NCI-H82 treated with DMSO at 0.1 percent for 48 hours (cell line): ENCODE measurements around the gene DAND5.
"Not testable (repeated sequence)": the region's sequence is repeated elsewhere in the genome, so short reads cannot be mapped to it uniquely, and the experiment has no call there.

Experiments
- DNase-seq: peaks from one replicate; lab custom pipeline; 2025; ENCODE audit not compliant: unreplicated experiment; lab: John Stamatoyannopoulos, UW

DAND5 gene

GRCh38 chr19:12965017-12965811 is 4.2 kb upstream of the DAND5 start:
- DNase-seq: peak; percentile 57

DNA sequence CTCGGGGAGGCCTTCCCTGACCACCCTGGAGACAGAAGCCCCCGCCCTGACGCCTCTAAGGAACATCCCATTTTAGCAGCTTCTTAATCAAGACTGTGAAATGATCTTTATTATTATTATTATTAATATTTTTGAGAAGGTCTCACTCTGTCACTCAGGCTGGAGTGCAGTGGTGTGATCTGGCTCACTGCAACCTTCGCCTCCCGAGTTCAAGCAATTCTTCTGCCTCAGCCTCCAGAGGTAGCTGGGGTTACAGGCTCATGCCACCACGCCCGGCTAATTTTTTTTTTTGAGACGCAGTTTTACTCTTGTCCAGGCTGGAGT is 3.6 kb upstream of the DAND5 start:
- no peak for DNase-seq

GRCh38 chr19:12967907-12968306 is 1.5 kb upstream of the DAND5 start:
- DNase-seq: no peak

- no peak for DNase-seq
Observed at GRCh38 chr19:12970070-12970820, 869 bp downstream of the DAND5 start.

GRCh38 chr19:12973236-12973635 is 3.9 kb downstream of the DAND5 start:
- DNase-seq: no peak

- no peak for DNase-seq
Observed at GRCh38 chr19:12974301-12975220, 5.2 kb downstream of the DAND5 start.

DNA sequence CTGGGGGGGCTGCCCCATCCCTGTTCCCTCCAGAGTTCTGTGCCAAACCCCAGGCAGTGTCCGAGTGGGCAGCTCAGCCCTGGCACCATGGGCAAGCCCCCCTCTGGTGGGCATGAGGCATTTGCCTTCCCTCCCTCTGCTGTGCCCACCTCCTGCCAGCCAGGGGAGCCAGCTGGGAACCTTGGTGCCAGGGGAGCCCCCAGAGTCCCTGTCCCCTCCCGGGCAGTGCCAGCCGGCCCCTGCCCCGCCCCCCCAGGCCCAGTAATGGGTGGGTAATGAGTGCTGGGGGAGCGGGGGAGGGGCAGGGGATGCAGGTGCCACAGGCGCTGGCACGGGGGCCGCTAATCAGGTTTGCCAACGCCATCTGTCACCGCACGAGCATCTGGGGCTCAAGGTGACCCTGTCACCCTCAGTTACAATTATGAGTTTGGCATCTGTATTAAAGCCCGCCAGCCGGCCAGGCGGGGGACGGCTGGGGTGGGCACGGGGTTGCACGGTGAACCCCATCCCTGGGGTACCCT is 5.9 kb downstream of the DAND5 start:
- DNase-seq: no peak

DNA sequence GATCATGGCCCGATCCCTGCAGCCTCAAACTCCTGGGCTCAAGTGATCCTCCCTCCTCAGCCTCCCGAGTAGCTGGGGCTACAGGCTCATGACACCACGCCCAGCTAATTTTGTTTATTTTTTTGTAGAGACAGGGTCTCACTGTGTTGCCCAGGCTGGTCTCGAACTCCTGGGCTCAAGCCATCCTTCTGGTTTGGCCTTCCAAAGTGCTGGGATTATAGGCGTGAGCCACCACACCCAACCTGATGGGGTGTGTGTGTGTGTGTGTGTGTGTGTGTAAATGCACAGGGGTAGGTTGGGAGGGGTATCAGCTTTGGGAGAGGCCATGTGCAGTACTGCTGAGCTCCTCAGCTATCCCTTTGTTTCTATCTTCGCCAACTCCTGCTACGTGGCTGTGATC is 6.7 kb downstream of the DAND5 start:
- not testable (repeated sequence) for DNase-seq

DNA sequence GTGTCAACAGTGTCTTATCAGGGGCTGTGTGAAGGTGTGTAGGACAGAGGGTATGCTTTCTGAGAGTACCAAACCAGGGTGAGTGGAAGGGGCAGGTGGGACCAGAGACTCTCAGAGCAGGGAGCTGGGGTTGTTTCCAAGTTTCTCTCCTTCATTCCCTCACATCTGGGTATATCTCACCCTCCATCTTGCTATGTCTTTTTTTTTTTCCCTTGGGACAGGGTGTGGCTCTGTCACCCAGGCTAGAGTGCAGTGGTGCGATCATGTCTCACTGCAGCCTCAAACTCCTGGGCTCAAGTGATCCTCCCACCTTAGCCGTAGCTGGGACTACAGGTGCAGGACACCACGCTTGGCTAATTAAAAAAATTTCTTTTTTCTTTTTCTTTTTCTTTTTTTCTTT is 10.6 kb downstream of the DAND5 start:
- DNase-seq: no peak

- no peak for DNase-seq
Observed at GRCh38 chr19:12982648-12983047, 13.3 kb downstream of the DAND5 start.

DNA sequence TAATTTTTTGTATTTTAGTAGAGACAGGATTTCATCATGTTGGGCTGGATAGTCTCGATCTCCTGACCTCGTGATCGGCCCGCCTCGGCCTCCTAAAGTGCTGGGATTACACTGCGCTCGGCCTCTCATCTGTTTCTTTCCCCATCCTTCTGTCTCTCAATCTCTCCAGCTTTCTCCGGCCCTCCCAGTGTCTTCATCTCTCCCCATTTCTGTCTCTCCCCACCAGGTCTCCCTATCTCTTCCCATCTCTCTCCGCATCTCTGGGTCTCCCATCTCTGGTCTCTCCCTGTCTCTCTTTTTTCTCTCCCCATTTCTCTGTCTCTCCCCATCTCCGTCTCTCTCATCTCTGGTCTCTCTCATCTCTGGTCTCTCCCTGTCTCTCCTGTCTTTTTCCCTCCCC is 13.7 kb downstream of the DAND5 start:
- DNase-seq: no peak

DNA sequence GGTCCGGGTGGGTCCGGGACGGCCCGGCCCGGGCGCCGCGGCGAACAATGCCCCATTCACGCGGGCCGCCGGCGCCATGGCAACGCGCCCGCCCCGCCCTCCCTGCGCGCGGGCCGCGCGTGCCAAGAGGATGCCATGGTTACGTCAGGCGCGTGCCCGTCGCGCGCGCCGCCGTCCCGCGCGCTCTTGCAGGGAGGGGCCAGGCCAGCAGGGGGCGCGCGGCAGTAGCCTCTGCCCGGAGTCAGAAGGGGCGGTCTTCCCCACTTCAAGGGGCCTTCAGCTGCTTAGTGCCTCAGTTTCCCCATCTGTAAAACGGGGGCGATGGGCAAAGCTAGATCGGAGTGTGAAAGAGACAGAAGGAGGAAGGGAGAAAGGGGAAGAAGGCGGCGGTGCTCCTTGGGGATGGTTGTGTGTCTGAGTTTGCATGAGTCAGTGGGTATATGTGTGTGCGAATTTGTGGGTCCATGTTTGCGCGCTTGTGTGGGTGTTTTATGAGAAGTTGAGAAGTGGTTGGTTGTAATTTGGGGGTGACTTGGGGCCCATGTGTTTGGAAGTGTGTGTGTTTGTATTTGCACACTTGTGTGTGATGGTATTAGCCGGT is 14.3 kb downstream of the DAND5 start:
- peak; percentile 52 for DNase-seq

GRCh38 chr19:12984143-12984627 is 14.8 kb downstream of the DAND5 start:
- no peak for DNase-seq

DNA sequence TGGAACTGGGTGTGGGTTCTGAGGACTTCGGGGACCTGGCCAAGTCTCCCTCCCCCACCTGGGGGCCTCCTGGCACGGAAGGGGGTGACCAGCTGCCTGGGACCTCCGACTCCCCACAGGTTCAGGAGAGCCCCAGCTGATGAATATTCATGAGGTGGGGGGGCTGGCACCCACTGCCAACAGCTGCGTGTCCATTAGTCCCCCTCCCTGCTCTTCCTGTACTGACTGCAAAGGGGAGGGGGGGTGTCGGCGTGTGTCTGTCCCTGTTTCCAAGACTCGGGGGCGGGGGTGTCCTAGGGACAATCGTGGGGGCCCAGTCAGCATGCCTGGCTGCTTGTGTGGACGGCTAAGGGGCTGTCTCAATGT is 15.3 kb downstream of the DAND5 start:
- DNase-seq: no peak

DNA sequence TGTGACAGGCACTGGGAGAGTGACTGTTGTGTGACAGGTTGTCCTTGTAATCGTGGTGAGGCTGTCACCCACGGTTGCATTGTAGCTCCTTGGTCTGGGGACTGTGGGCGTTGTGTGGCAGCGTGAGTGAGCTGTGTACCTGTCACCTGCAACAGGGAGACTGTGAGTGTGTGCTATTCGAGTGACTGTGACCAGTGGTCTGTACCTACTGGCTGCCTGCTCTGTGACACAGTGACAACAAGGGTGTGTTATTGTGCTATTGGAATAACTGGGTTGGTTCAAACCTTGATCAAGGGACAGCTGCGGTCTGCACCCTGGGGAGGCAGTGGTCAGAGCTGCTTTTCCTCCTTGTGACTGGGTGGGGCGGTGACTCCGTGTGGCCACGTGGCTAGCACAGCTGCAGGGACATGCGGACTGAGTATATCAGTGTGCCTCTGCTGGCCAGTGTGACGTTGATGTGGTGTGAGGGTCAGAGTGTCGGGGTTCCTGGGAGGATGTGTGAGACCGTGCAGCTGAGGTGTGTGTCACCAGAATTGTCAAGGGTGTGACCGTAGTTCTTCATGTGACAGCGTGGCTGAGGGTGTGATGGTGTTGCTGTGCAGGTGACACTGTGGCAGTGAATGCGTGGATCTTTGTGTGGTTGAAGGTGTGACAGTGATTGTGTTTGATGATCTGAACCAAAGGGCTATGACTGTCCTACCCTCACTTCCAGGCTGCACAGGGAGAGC is 15.8 kb downstream of the DAND5 start:
- no peak for DNase-seq

GRCh38 chr19:12986726-12987125 is 17.4 kb downstream of the DAND5 start:
- DNase-seq: no peak

GRCh38 chr19:12987190-12987589 is 17.8 kb downstream of the DAND5 start:
- DNase-seq: no peak

GRCh38 chr19:12987781-12988180 is 18.4 kb downstream of the DAND5 start:
- no peak for DNase-seq

- no peak for DNase-seq
Observed at GRCh38 chr19:12990431-12990830, 21.1 kb downstream of the DAND5 start.

- DNase-seq: no peak
Observed at GRCh38 chr19:12990853-12991252, 21.5 kb downstream of the DAND5 start.
